Ascending aorta (tissue), 2 donors: ENCODE measurements around the gene CDC123. TPM values are rescaled to one million over a fixed set of nuclear protein-coding genes. Genes with fewer than 3 reads are reported as not detected.
"Not testable (repeated sequence)": the region's sequence is repeated elsewhere in the genome, so short reads cannot be mapped to it uniquely, and the experiment has no call there.

Experiments used
- DNase-seq, 2 donors: peaks; one replicate each; pipeline ENCODE4 v3.0.0-alpha.2; 2019; ENCODE audit warnings: low spot score in 2 of 2
- H3K27ac ChIP-seq, 2 donors: fragments of 200-600 bp; sonication (generic); one replicate each; pipeline ENCODE4 v1.5.1; 2016 to 2017; ENCODE audit warnings: mild to moderate bottlenecking in 1 of 2
- H3K27me3 ChIP-seq: fragments of 200-600 bp; sonication (generic); one replicate; pipeline ENCODE4 v1.5.1; 2017
- H3K36me3 ChIP-seq, 2 donors: fragments of 200-600 bp; sonication (generic); one replicate each; pipeline ENCODE4 v1.5.1; 2016
- H3K4me1 ChIP-seq, 2 donors: fragments of 200-600 bp; sonication (generic); one replicate each; pipeline ENCODE4 v1.5.1; 2016 to 2017; ENCODE audit warnings: mild to moderate bottlenecking in 1 of 2
- H3K4me3 ChIP-seq, 2 donors: fragments of 200-600 bp; sonication (generic); one replicate each; pipeline ENCODE4 v1.5.1; 2016 to 2017; ENCODE audit warnings: mild to moderate bottlenecking in 1 of 2
- H3K9me3 ChIP-seq, 2 donors: fragments of 200-600 bp; sonication (generic); one replicate each; pipeline ENCODE4 v1.5.1; 2016
- intact Hi-C: fragments of 100-400 bp; cut with DNase I; formaldehyde crosslinking; loops from one replicate; pipeline ENCODE4 v1.15.1; 2023
- total RNA-seq: library from RNA; depleted of rRNA; stranded (reverse); fragments of >200 nt; gene quantifications from one replicate; pipeline ENCODE4 v1.1.0, GENCODE V29; 2016
- TF ChIP-seq, protein P1 (sequence below), 3 experiments: fragments of 200-600 bp in 2 of 3; fragments of 450-650 bp in 1 of 3; sonication (generic) in 2 of 3; IDR thresholded peaks; one replicate each; pipeline ENCODE4 v1.5.1; 2016 to 2019; ENCODE audit warnings: antibody characterized with exemption in 3 of 3, mild to moderate bottlenecking in 1 of 3, moderate library complexity in 1 of 3

CDC123 gene
- total RNA-seq, 1 donor from 2014 or later, result 33.2 TPM

GRCh38 chr10:12237265-12238220, 41.6 kb downstream of the CDC123 start:
- TF ChIP-seq, protein P1, sequence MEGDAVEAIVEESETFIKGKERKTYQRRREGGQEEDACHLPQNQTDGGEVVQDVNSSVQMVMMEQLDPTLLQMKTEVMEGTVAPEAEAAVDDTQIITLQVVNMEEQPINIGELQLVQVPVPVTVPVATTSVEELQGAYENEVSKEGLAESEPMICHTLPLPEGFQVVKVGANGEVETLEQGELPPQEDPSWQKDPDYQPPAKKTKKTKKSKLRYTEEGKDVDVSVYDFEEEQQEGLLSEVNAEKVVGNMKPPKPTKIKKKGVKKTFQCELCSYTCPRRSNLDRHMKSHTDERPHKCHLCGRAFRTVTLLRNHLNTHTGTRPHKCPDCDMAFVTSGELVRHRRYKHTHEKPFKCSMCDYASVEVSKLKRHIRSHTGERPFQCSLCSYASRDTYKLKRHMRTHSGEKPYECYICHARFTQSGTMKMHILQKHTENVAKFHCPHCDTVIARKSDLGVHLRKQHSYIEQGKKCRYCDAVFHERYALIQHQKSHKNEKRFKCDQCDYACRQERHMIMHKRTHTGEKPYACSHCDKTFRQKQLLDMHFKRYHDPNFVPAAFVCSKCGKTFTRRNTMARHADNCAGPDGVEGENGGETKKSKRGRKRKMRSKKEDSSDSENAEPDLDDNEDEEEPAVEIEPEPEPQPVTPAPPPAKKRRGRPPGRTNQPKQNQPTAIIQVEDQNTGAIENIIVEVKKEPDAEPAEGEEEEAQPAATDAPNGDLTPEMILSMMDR (IDR thresholded peaks at IDR 0.05), result no peak
- peaks cover 7 to 24% of the 10 kb centered on the region in 2 donors for H3K36me3 ChIP-seq

DNA sequence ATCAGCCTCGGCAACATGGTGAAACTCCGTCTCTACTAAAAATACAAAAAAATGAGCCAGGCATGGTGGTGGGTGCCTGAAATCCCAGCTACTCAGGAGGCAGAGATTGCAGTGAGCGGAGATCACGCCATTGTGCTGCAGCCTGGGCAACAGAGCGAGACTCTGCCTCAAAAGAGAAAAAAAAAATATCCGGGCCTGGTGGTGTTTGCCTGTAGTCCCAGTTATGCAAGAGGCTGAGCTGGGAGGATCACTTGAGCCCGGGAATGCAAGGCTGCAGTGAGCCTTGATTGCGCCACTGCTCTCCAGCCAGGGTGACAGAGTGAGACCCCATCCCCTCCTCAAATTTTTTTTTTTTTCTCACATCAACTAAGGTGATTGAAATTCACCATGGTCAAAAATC, 42.8 kb downstream of the CDC123 start:
- TF ChIP-seq, protein P1 (IDR thresholded peaks at IDR 0.05), result no peak
- peaks cover 0 to 21% of the 10 kb centered on the region in 2 donors for H3K4me1 ChIP-seq

More at GRCh38 chr10:12237265-12238220, 41.6 kb downstream of the CDC123 start:
- Histone ChIP-seq H3K4me1 (peaks cover 0 to 21% of the 10 kb centered on the region in 2 donors), H3K27me3 (no peaks in the 10 kb centered on the region), H3K27ac (no peak overlapping the region), H3K4me3 (no peak overlapping the region), H3K9me3 (no peaks in the 10 kb centered on the region)
- intact Hi-C loops, result no loop called here
- DNase-seq, result no peak

GRCh38 chr10:12241810-12242529, 46.0 kb downstream of the CDC123 start:
- Histone ChIP-seq H3K27me3 (no peaks in the 10 kb centered on the region), H3K36me3 (peaks cover 17 to 50% of the 10 kb centered on the region in 2 donors), H3K4me1 (peaks cover 0 to 7% of the 10 kb centered on the region in 2 donors), H3K9me3 (no peaks in the 10 kb centered on the region), H3K4me3 (peak overlapping the region in 1 of 2 donors; percentile 40), H3K27ac (peak overlapping the region; percentile 54 to 64)
- peak in 1 of 2 donors; percentile 56 for DNase-seq
- intact Hi-C loops, result no loop called here
- TF ChIP-seq, protein P1 (IDR thresholded peaks at IDR 0.05), result no peak

More for the DNA sequence above, 42.8 kb downstream of the CDC123 start:
- intact Hi-C loops, result no loop called here
- Histone ChIP-seq H3K9me3 (no peaks in the 10 kb centered on the region), H3K4me3 (no peak overlapping the region), H3K27me3 (no peaks in the 10 kb centered on the region), H3K27ac (no peak overlapping the region), H3K36me3 (peaks cover 5 to 21% of the 10 kb centered on the region in 2 donors)
- no peak for DNase-seq

DNA sequence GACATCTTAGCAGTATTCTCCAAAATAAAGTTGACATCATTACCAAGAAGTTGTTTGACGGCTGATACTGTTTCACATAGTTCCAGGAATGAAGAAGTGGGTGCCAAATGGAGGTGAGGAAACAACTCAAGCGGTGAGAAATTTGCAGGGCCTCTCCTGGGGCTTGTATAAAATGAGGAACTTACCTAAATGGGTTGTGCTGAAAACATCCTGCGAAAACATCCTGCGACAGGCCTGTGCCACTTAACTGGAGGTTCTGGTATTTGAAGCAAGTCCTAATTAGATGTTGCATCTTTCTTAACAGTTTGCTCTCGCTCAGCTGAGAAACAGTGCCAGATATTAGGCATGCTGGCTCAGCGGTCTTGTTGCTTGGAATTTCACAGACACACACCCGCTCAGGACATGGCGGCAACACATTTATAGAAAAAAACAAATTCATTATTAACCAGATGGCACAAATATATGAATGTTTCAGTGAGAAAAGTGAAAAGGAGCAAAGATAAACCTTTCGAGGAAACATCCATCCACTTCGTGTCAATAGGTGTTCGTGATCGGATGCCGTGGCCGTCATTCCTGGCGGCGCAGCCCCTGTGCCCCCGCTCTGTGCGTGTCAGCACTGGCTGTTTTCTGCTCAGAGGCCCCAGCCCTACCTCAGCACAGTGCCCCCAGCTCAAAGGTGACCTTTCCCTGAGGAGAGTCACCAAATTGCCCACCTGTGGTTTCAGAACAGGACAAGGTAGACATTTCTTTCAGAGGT, 48.1 kb downstream of the CDC123 start:
- Histone ChIP-seq H3K4me3 (no peak overlapping the region), H3K27me3 (no peaks in the 10 kb centered on the region), H3K27ac (no peak overlapping the region), H3K4me1 (peaks cover 0 to 7% of the 10 kb centered on the region in 2 donors), H3K9me3 (no peaks in the 10 kb centered on the region), H3K36me3 (peaks cover 24 to 39% of the 10 kb centered on the region in 2 donors)
- intact Hi-C loops, result no loop called here
- TF ChIP-seq, protein P1 (IDR thresholded peaks at IDR 0.05), result no peak
- no peak for DNase-seq

DNA sequence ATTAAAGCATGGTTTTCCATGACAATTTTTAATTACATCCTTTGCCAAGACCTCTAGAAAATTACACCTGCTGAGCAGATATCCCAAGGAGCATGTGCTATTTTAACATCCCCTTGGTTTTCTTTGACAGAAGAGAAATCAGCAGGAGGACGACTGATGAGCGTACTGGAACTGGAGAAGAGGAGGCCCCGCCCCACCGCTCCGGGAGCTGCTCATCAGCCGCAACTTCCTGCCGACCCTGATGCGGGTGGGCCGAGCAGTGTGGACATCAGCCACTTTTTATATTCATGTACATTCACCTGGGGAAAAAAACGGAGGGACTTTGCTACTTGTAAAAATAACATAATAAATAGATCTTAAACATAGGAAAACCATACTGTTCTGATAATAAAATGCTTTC, 54.2 kb downstream of the CDC123 start:
- no peaks in the 10 kb centered on the region for H3K27me3 ChIP-seq
- TF ChIP-seq, protein P1 (IDR thresholded peaks at IDR 0.05), result no peak
- no peak for DNase-seq
- intact Hi-C loops, result no loop called here
- no peaks in the 10 kb centered on the region for H3K9me3 ChIP-seq
- H3K36me3 ChIP-seq, result peaks cover 40 to 44% of the 10 kb centered on the region in 2 donors
- no peak overlapping the region for H3K4me3 ChIP-seq
- no peaks in the 10 kb centered on the region for H3K4me1 ChIP-seq
- H3K27ac ChIP-seq, result no peak overlapping the region

DNA sequence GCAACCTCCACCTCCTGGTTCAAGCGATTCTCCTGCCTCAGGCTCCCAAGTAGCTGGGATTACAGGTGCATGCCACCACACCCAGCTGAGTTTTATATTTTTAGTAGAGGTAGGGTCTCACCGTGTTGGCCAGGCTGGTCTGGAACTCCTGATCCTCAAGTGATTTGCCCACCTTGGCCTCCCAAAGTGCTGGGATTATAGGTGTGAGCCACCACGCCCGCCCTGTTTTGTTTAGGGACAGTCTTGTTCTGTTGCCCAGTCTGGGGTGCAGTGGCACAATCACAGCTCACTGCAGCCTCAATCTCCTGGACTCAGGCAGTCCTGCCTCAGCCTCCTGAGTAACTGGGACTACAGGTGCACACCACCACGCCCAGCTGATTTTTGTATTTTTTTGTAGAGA, 54.7 kb downstream of the CDC123 start:
- H3K4me3 ChIP-seq, DNase-seq, H3K27me3 ChIP-seq, H3K27ac ChIP-seq, intact Hi-C loops, H3K9me3 ChIP-seq, H3K4me1 ChIP-seq: not testable (repeated sequence)
- H3K36me3 ChIP-seq, result peaks cover 39% of the 10 kb centered on the region in 2 donors
